ENCODE measurements around the gene TDRD5.
"Not testable (repeated sequence)": the region's sequence is repeated elsewhere in the genome, so short reads cannot be mapped to it uniquely, and the experiment has no call there.

The TDRD5 gene

DNA sequence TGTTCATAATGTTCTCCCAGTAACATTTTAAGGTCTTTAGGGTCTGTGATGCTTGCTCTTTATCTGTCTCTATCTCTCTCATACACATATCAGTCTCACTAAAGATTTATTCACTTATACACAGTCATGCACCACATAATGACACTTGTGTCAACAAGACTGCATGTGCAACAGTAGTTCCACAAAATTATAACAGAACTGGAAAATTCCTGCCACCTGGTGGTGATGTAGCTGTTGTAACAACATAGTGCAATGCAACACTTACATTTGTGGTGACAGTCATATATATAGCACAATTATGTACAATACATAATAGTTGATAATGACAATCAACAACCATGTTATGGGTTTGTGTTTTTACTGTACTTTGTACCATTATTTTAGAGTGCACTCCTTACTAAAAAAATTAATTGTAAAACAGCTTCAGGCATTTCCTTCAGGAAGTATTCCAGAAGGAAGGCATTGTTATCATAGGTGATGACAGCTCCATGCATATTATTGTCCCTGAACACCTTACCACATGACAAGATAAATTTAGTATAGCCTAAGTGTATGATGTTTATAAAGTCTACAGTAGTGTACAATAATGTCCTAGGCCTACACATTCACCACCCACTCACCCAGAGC, 8.1 kb downstream of the TDRD5 start:
- DNase-seq (ENCODE audit: extremely low read depth in 1 of 2, low read depth in 1 of 2), result no peak

DNA sequence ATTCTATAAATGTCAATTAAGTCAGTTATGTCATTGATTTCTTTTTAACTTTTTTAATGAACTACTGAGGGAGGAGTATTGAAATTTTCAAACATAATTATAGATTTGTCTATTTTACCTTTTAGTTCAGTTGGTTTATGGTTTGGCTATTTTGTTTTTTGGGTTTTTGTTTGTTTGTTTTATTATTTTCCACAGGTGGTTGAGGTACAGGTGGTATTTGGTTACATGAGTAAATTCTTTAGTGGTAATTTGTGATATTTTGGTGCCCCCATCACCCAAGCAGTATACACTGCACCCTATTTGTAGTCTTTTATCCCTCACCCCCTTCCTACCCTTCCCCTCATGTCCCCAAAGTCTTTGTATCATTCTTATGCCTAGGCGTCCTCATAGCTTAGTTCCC, 9.5 kb downstream of the TDRD5 start:
- DNase-seq (ENCODE audit: extremely low read depth in 1 of 2, low read depth in 1 of 2), result no peak

DNA sequence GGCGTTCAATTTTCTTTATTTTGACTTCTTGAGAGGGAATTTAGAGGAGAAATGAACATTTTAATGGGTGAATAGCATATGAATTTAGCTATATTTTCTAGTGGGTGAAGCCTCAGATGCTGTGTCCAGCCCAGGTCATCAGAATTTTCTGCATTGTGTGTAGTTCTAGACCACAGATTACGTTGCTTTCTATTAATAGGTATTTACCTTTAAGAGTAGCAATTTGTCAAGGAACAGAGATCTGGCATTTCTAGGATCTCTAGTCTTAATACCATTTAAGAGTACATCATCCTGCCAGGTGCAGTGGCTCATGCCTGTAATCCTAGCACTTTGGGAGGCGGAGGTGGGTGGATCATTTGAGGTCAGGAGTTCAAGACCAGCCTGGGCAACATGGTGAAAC, 20.7 kb downstream of the TDRD5 start:
- no peak for DNase-seq (ENCODE audit: extremely low read depth in 1 of 2, low read depth in 1 of 2)

DNA sequence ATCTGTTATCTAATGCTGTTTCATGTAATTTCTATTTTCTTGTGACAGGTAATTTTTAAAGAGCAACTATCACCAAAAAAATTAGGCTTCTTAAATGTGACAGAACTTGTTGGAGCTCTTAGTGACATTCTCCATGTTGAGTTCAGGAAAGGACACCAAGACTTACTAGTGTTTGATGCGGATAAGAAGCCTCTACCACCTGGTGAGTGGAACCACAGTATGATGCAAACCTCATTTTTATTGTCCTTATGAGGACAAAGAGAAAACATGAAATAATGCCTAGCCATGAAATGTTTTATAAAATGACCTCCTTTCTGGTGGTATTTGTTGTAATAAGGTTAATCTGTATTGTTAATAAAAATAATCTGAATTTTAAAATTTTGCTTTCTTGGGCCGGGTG, 39.1 kb downstream of the TDRD5 start:
- no peak for DNase-seq (ENCODE audit: extremely low read depth in 1 of 2, low read depth in 1 of 2)

- DNase-seq (ENCODE audit: extremely low read depth in 1 of 2, low read depth in 1 of 2), result no peak
Observed at GRCh38 chr1:179632868-179633267, 41.2 kb downstream of the TDRD5 start.

DNA sequence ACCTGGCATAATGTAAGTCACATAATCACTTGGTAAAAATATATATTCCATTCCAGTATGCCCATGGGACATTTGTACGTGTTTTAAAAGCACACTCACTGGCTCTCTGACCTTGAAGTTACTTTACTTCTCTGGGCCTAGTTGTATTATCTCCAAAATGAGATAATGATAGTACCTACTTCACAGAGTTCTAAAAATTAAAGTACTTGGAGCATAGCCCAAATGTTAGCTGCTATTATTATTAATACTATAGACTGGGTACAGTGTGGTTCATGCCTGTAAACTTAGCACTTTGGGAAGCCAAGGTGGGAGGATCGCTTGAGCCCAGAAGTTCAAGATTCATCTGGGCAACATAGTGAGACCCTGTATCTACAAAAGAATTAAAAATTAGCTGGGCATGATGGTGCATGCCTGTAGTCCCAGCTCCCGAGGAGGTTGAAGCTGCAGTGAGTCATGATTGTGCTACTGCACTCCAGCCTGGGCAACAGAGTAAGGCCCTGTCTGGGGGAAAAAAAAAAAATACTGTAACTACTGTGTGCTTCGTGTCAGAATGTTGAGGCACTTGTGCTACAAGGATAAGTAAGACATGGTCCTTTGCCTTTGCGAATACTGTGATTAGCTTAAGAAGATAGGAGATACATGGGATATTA, 45.7 kb downstream of the TDRD5 start:
- DNase-seq (ENCODE audit: extremely low read depth in 1 of 2, low read depth in 1 of 2), result no peak

DNA sequence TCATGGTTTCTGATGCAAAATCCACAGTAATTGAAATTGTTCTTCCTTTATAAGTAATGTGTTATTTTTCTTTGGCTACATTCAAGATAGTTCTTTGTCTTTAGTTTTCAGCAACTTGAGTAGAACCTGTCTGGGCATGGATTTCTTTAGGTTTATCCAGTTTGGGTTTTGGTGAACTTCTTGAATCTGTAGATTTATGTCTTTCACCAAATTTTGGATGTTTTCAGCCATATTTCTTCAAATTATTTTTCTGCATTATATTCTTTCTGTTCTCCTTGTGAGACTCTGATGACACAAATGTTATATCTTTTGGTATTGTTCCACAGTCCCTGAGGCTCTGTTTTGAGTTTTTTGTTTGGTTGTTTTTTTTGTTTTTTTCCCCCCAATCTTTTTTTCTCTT, 69.4 kb downstream of the TDRD5 start:
- no peak for DNase-seq (ENCODE audit: extremely low read depth in 1 of 2, low read depth in 1 of 2)

GRCh38 chr1:179663810-179664209, 72.2 kb downstream of the TDRD5 start:
- no peak for DNase-seq (ENCODE audit: extremely low read depth in 1 of 2, low read depth in 1 of 2)

- DNase-seq (ENCODE audit: extremely low read depth in 1 of 2, low read depth in 1 of 2), result no peak
Observed at GRCh38 chr1:179677882-179678281, 86.2 kb downstream of the TDRD5 start.

DNA sequence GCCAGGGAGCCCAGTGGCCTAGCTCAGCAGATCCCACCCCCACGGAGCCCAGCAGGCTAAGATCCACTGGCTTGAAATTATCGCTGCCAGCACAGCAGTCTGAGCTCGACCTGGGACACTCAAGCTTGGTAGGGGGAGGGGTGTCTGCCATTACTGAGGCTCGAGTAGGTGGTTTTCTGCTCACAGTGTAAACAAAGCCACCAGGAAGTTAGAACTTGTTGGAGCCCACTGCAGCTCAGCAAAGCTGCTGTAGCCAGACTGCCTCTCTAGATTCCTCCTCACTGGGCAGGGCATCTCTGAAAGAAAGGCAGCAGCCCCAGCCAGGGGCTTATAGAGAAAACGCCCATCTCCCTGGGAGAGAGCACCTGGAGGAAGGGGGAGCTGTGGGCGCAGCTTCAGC, 102.9 kb downstream of the TDRD5 start:
- not testable (repeated sequence) for DNase-seq (ENCODE audit: extremely low read depth in 1 of 2, low read depth in 1 of 2)

DNA sequence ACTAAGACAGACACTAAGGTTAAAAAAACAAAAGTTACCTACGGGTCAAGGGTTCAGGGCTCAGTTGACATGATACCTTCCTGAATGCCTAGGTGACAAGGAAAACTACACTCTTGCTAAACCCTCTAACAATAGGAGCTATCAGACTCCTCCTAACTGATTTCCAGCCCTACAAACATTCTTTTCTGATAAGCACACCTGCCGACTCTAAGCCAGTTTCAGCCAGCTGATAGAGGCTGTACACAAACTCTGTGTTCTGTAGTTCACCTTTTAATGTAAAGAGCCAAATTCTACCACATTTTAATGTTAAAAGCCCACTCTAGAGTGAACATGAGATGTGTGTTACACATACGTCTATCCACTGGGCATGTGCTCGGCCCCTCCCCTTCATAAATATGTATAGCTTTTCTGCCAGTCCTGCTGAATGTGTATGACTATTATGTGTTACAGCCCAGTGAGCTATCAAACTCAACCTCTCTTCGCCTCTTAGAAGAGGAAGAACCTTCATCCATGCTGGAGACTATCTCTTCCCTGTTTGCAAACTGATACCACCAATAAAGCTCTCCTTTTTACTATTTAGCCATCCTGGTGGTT, 111.4 kb downstream of the TDRD5 start:
- no peak for DNase-seq (ENCODE audit: extremely low read depth in 1 of 2, low read depth in 1 of 2)

DNA sequence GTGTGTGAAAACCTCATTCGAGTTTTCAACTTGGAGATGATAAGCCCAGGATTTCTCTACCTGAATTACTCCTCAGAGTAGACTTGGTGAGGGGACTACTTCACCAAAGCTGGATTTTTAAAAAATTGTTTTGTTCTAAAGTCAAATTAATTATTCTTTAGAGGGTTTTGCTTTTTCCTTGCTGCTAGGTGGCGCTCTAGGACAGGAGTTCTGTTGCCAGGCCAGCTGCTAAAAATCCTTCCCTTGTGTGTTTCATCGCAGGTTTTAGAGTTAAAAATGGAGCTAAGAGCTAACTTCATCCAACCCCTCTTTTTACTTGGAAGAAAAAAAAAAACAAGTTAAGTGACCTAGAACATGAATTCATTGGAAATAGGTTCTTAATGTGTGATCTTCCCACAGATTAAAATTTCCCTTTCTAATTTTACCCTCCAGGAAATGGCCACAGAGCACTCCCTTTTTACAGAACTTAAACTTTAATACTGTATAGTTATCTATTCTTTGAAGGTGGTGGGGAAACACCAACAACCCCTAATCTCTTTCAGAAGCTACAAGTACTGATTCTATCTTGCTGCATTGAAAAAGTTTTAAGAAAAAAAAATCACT, 114.8 kb downstream of the TDRD5 start:
- DNase-seq (ENCODE audit: extremely low read depth in 1 of 2, low read depth in 1 of 2), result peak; percentile 4 to 12

DNA sequence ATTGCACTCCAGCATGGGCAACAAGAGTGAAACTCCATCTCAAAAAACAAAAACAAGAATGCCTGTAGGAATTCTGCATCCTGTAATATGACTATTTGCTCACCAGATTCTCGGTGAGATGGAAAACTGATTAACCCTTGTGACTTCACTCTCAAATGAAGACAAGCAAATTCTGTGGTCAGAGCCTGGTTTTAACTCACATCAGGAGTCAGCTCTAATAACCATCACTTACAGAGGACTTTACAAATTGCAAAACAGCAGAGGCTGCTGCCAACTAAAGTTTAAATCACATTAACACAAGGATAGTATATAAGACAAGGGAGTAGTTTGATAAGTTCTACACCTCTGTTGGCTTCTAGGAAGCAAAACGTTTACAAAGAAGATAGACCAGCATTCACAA, 115.8 kb downstream of the TDRD5 start:
- no peak for DNase-seq (ENCODE audit: extremely low read depth in 1 of 2, low read depth in 1 of 2)

GRCh38 chr1:179708434-179709195, 117.0 kb downstream of the TDRD5 start:
- no peak for DNase-seq (ENCODE audit: extremely low read depth in 1 of 2, low read depth in 1 of 2)

DNA sequence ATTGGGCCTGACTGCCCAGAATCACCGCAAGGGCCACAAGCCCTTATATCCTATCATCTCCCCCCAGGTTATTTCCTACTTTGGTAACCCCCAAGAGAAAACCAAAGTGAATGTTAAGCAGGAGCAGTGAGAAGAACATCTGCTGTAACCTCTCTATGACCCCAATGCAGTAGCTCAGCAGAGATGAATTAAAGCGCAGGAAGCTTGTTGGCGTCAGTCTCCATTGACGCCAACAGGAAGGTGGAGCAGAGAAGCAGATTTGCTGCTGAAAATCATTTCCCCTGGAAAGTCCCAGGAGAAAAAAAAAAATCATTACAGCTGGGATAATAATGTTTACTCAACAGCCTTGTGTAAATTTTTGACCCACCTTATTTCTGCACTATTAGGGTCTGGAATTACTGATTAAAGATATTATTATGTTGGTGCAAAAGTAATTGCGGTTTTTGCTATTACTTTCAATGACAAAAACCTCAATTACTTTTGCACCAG, 118.3 kb downstream of the TDRD5 start:
- no peak for DNase-seq (ENCODE audit: extremely low read depth in 1 of 2, low read depth in 1 of 2)

- DNase-seq (ENCODE audit: extremely low read depth in 1 of 2, low read depth in 1 of 2), result no peak
Observed at GRCh38 chr1:179714159-179714558, 122.5 kb downstream of the TDRD5 start.

DNA sequence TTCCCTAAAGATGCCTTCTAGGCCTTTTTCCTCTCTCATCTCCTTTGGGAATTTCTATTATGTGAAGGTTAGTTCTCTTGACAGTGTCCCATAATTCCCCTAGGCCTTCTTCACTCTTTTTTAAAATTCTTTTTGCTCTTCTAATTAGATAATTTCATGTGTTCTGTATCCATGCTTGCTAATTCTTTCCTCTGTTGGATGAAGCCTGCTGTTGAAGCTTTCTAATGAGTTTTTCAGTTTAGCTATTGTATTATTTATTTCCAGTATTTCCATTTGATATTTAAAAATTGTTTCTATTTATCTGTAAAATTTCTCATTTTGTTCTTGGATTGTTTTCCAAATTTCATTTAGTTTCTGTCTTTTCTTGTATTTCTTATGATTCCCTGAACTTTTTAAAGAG, 123.0 kb downstream of the TDRD5 start:
- DNase-seq (ENCODE audit: extremely low read depth in 1 of 2, low read depth in 1 of 2), result no peak

DNA sequence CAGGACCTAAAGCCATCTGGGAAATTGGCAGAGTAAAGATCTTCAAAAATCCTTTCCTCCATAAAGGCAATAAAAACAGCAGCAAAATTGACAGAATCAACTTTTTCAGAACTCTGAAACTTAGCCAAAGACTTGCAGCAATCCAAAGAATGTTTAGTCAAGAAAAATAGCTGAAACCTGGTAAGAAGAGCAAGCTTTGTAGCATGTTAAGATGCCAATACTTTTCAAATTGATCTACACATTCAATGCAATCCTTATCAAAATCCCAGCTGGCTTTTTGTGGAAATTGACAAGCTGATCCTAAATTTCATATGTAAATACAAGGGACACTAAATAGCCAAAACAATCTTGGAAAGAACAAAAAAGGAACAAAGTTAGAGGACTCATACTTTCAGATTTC, 127.6 kb downstream of the TDRD5 start:
- no peak for DNase-seq (ENCODE audit: extremely low read depth in 1 of 2, low read depth in 1 of 2)

GRCh38 chr1:179728271-179728670, 136.6 kb downstream of the TDRD5 start:
- no peak for DNase-seq (ENCODE audit: extremely low read depth in 1 of 2, low read depth in 1 of 2)

GRCh38 chr1:179729881-179730280, 138.2 kb downstream of the TDRD5 start:
- no peak for DNase-seq (ENCODE audit: extremely low read depth in 1 of 2, low read depth in 1 of 2)

DNA sequence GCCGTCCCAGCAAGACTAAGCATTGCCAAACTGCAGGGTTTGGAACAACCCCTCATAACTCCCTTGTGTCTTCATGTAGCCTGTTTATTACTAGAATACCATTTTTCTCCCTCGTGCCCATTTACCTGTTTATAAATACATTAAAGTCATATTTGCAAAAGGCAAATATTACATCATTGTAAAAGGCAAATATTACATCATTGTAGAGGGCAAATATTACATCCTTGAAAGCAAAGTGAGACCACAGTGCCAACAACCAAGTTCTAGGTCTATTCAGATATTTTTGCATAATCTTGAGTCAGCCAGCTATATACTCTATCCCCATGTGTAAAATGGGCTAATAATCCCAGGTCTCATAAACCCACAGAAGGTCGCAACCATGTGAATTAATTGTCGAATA, 140.0 kb downstream of the TDRD5 start:
- DNase-seq (ENCODE audit: extremely low read depth in 1 of 2, low read depth in 1 of 2), result no peak
